ENCODE data around the gene FOXI1. TPM values are rescaled to one million over a fixed set of nuclear protein-coding genes. Genes with fewer than 3 reads are reported as not detected.

The FOXI1 gene
- total RNA-seq (under 1 TPM in 1 of 2 experiments, not detected in 1; 0.28 TPM), total RNA-seq (0 to 0.40 (median 0) reads per million in 172 experiments)
- not detected for polyA plus RNA-seq (2013, experiment 1 of 2)
- polyA plus RNA-seq (2013, experiment 2 of 2) = 0.04 TPM

GRCh38 chr5:170105642-170106611 is at the start of gene FOXI1:
Gene FOXI1 (plus strand): TSS chr5:170105897. CDS start chr5:170105958, 61 bp downstream.
- no peak within 1 kb of the TSS for H3K27ac Mint-ChIP-seq
- Histone ChIP-seq H3K4me1 (ENCODE audit: insufficient read depth, low read length) (no peaks in the 10 kb centered on the region), H3K36me3 (ENCODE audit: insufficient read depth, low read length) (no peaks in the 10 kb centered on the region), H3K27me3 (ENCODE audit: control insufficient read depth in 1 of 2, insufficient read depth in 2 of 2, low read length in 2 of 2) (no peaks in the 10 kb centered on the region), H3K4me3 (ENCODE audit: low read length) (no peak within 1 kb of the TSS), H3K9me3 (ENCODE audit: control insufficient read depth in 1 of 2, insufficient read depth in 1 of 2, low read length in 2 of 2) (peaks cover 0 to 4% of the 10 kb centered on the region in 2 experiments), H3K27ac (ENCODE audit: low read depth in 1 of 2, low read length in 2 of 2) (no peak within 1 kb of the TSS)
- DNase-seq = no peak
- H3K36me3 Mint-ChIP-seq (ENCODE audit: low read depth) = no peaks in the 10 kb centered on the region
- intact Hi-C loops (cut with DNase I, micrococcal nuclease) = loop anchor here in 1 of 2 experiments (10.0 kb wide), 1 partner anchor 1239 kb away; no protein-coding TSS in a partner anchor
- ATAC-seq (ENCODE audit: poor library complexity) = no peak
- CTCF ChIA-PET = no interaction called here
- no peaks in the 10 kb centered on the region for H3K9me3 Mint-ChIP-seq
- H3K4me1 Mint-ChIP-seq (ENCODE audit: low read depth) = no peaks in the 10 kb centered on the region
- no peak within 1 kb of the TSS for H3K4me3 Mint-ChIP-seq
- TF ChIP-seq, protein P1, sequence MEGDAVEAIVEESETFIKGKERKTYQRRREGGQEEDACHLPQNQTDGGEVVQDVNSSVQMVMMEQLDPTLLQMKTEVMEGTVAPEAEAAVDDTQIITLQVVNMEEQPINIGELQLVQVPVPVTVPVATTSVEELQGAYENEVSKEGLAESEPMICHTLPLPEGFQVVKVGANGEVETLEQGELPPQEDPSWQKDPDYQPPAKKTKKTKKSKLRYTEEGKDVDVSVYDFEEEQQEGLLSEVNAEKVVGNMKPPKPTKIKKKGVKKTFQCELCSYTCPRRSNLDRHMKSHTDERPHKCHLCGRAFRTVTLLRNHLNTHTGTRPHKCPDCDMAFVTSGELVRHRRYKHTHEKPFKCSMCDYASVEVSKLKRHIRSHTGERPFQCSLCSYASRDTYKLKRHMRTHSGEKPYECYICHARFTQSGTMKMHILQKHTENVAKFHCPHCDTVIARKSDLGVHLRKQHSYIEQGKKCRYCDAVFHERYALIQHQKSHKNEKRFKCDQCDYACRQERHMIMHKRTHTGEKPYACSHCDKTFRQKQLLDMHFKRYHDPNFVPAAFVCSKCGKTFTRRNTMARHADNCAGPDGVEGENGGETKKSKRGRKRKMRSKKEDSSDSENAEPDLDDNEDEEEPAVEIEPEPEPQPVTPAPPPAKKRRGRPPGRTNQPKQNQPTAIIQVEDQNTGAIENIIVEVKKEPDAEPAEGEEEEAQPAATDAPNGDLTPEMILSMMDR (IDR thresholded peaks at IDR 0.05) = no peak
- POLR2A ChIA-PET = no interaction called here
- H3K27me3 Mint-ChIP-seq = peaks cover 20% of the 10 kb centered on the region

DNA sequence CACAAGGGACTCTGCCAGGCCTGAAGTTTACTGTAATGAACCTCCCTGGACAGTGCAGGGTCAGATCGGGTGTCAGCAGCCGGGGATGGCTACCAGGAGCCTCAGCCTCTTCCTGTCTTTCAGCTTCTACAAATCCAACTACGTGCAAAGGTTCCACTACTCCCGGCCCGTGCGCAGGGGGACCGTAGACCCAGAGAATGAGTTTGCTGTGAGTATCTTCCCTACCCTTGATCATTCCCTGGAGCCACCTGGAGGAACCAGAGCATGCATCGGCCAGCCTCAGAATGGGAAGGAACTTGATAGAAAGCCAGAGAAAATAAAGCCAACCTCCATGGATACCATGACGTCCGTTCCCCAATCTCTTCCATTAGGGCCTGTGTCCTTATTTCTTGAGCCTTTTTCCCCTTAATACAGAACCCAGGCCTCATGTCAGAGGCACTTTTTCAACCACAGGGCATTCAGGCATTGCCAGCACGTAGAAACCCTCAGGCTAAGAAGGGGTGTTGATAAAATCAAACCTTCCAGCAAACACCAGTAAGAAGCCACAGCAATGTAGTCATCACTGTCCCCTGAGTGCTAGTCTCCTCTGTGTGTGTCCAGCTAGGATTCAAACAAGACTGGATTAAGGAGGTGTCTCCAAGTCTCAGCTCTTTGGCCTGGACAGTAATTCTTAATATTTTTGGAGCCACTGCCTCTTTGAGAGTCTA is 49.0 kb upstream of the FOXI1 start:
- DNase-seq = no peak
- intact Hi-C loops (cut with DNase I, micrococcal nuclease) = no loop called here
- Histone ChIP-seq H3K27ac (ENCODE audit: low read depth in 1 of 2, low read length in 2 of 2) (no peak overlapping the region), H3K4me1 (ENCODE audit: insufficient read depth, low read length) (no peaks in the 10 kb centered on the region), H3K36me3 (ENCODE audit: insufficient read depth, low read length) (peaks cover 85% of the 10 kb centered on the region), H3K9me3 (ENCODE audit: control insufficient read depth in 1 of 2, insufficient read depth in 1 of 2, low read length in 2 of 2) (peaks cover 0 to 15% of the 10 kb centered on the region in 2 experiments), H3K27me3 (ENCODE audit: control insufficient read depth in 1 of 2, insufficient read depth in 2 of 2, low read length in 2 of 2) (no peaks in the 10 kb centered on the region), H3K4me3 (ENCODE audit: low read length) (no peak overlapping the region)
- POLR2A ChIA-PET = interaction anchor here (1.1 kb wide), 1 partner anchor 29 kb away, joined by 3 read pairs; no protein-coding TSS in a partner anchor
- H3K4me3 Mint-ChIP-seq = no peak overlapping the region
- CTCF ChIA-PET = no interaction called here
- H3K27me3 Mint-ChIP-seq = no peaks in the 10 kb centered on the region
- H3K27ac Mint-ChIP-seq = no peak overlapping the region
- no peaks in the 10 kb centered on the region for H3K9me3 Mint-ChIP-seq
- H3K4me1 Mint-ChIP-seq (ENCODE audit: low read depth) = no peaks in the 10 kb centered on the region
- ATAC-seq (ENCODE audit: poor library complexity) = no peak
- peaks cover 100% of the 10 kb centered on the region for H3K36me3 Mint-ChIP-seq (ENCODE audit: low read depth)
- TF ChIP-seq, protein P1 (IDR thresholded peaks at IDR 0.05) = no peak

GRCh38 chr5:170057311-170057710 is 48.4 kb upstream of the FOXI1 start:
- H3K27ac Mint-ChIP-seq = no peak overlapping the region
- intact Hi-C loops (cut with DNase I, micrococcal nuclease) = no loop called here
- TF ChIP-seq, protein P1 (IDR thresholded peaks at IDR 0.05) = no peak

More at GRCh38 chr5:170057311-170057710, 48.4 kb upstream of the FOXI1 start:
- H3K9me3 ChIP-seq (ENCODE audit: control insufficient read depth in 1 of 2, insufficient read depth in 1 of 2, low read length in 2 of 2) = peaks cover 0 to 15% of the 10 kb centered on the region in 2 experiments
- POLR2A ChIA-PET = no interaction called here
- no peak overlapping the region for H3K4me3 ChIP-seq (ENCODE audit: low read length)
- no peak overlapping the region for H3K27ac ChIP-seq (ENCODE audit: low read depth in 1 of 2, low read length in 2 of 2)
- peaks cover 85% of the 10 kb centered on the region for H3K36me3 ChIP-seq (ENCODE audit: insufficient read depth, low read length)
- no peaks in the 10 kb centered on the region for H3K27me3 ChIP-seq (ENCODE audit: control insufficient read depth in 1 of 2, insufficient read depth in 2 of 2, low read length in 2 of 2)
- no peaks in the 10 kb centered on the region for H3K9me3 Mint-ChIP-seq
- ATAC-seq (ENCODE audit: poor library complexity) (no peak), DNase-seq (no peak)
- no peaks in the 10 kb centered on the region for H3K4me1 Mint-ChIP-seq (ENCODE audit: low read depth)
- no peaks in the 10 kb centered on the region for H3K4me1 ChIP-seq (ENCODE audit: insufficient read depth, low read length)
- H3K36me3 Mint-ChIP-seq (ENCODE audit: low read depth) = peaks cover 100% of the 10 kb centered on the region
- H3K27me3 Mint-ChIP-seq = no peaks in the 10 kb centered on the region
- no peak overlapping the region for H3K4me3 Mint-ChIP-seq
- CTCF ChIA-PET = no interaction called here

Measured in CD4-positive, alpha-beta T cell (primary cell).